ENCODE results near the gene MNT.
A peak's percentile ranks its signal among the peaks of the same experiment; 100 is the strongest.
"Not testable (repeated sequence)": the region's sequence is repeated elsewhere in the genome, so short reads cannot be mapped to it uniquely, and the experiment has no call there.

MNT gene, protein sequence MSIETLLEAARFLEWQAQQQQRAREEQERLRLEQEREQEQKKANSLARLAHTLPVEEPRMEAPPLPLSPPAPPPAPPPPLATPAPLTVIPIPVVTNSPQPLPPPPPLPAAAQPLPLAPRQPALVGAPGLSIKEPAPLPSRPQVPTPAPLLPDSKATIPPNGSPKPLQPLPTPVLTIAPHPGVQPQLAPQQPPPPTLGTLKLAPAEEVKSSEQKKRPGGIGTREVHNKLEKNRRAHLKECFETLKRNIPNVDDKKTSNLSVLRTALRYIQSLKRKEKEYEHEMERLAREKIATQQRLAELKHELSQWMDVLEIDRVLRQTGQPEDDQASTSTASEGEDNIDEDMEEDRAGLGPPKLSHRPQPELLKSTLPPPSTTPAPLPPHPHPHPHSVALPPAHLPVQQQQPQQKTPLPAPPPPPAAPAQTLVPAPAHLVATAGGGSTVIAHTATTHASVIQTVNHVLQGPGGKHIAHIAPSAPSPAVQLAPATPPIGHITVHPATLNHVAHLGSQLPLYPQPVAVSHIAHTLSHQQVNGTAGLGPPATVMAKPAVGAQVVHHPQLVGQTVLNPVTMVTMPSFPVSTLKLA

DNA sequence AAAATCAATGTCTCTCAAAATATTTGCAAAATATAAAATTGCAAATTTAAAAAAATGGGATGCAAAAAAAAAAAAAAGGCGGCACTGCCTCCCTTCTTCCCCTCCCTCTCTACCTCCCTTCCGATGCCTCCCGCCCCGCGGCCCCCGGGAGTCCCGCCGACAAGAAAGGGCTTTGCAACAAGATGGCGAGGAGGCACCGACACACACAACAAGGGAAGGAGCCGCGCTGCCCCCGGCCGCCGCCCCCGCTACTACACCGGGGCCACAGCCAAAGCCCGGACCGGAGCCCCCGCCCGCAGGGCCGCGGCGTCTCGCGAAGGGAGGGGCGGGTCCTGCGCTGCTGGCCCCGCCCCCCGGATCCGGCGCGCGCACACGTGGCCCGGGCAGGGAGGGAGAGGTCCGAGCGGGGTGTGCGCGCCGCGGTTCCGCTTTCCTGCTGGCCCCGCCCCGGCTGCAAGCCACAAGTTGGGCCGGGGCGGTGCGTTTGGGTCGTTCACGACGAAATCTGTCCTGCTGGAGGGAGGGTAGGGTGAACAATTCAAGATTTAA, at the start of gene MNT:
TSS of gene MNT (minus strand) at position 184 of the 549 bp plus-strand sequence. CDS start 348 bp downstream, outside the sequence.
- intact Hi-C loops (cut with DNase I; ENCODE audit: low total_unique reads): no loop called here
- H3K9me3 ChIP-seq: no peaks in the 10 kb centered on the region
- H3K4me3 ChIP-seq: peak within 1 kb of the TSS; percentile 65 to 88
- peak within 1 kb of the TSS; percentile 91 to 100 for H3K27ac ChIP-seq
- no peaks in the 10 kb centered on the region for H3K27me3 ChIP-seq
- peak; percentile 95 to 97 for DNase-seq
- TF ChIP-seq, protein P1, sequence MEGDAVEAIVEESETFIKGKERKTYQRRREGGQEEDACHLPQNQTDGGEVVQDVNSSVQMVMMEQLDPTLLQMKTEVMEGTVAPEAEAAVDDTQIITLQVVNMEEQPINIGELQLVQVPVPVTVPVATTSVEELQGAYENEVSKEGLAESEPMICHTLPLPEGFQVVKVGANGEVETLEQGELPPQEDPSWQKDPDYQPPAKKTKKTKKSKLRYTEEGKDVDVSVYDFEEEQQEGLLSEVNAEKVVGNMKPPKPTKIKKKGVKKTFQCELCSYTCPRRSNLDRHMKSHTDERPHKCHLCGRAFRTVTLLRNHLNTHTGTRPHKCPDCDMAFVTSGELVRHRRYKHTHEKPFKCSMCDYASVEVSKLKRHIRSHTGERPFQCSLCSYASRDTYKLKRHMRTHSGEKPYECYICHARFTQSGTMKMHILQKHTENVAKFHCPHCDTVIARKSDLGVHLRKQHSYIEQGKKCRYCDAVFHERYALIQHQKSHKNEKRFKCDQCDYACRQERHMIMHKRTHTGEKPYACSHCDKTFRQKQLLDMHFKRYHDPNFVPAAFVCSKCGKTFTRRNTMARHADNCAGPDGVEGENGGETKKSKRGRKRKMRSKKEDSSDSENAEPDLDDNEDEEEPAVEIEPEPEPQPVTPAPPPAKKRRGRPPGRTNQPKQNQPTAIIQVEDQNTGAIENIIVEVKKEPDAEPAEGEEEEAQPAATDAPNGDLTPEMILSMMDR (IDR thresholded peaks at IDR 0.05): no peak
- no peaks in the 10 kb centered on the region for H3K36me3 ChIP-seq
- peaks cover 12 to 64% (median 53%) of the 10 kb centered on the region in 4 donors for H3K4me1 ChIP-seq

DNA sequence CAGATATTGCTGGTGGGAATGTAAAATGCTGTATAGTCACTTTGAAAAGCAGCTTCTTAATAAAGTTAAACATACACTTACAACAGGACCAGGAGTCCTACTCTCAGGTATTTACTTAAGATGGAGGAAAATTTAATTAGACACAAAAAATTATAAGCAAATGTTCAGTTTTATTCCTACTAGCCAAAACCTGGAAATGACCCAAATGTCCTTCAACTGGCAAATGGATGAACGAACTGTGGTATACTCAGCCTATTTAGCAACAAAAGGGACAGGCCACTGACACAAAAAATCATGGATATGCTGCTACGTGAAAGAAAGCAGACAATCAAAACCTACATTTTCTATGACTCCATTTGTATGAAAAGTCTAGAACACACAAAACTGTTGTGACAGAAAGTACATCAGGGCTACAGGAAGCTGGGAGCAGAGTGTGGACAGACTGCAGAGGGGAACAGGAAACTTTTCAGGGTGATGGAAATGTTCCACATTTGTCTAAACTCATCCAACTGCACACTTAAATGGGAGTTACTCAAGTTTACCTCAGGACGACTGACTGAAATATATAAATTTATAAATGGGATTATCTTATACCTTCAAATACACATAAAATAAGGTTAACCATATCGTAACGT, 49.3 kb upstream of the MNT start:
- no peaks in the 10 kb centered on the region for H3K27me3 ChIP-seq
- TF ChIP-seq, protein P1 (IDR thresholded peaks at IDR 0.05): no peak
- H3K9me3 ChIP-seq: no peaks in the 10 kb centered on the region
- intact Hi-C loops (cut with DNase I; ENCODE audit: low total_unique reads): no loop called here
- H3K4me1 ChIP-seq: no peaks in the 10 kb centered on the region
- H3K36me3 ChIP-seq: peaks cover 3 to 26% (median 6%) of the 10 kb centered on the region in 3 donors
- no peak overlapping the region for H3K27ac ChIP-seq
- no peak overlapping the region for H3K4me3 ChIP-seq
- no peak for DNase-seq

DNA sequence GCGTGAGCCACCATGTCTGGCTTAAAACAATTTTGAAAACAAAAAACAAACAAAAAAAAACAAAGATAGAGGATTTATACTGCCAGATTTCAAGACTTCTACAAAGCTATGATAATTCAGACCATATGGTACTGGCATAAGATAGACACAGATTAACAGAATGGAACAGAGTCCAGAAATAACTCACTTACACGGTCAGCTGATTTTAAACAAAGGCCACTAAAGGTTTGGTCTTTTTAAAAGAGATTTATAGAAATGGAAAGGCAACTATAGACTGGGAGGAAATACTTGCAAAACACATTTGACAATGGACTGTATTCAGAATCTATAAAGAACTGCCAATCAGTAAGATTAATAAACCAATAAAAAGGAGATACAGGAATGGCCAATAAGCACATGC, 48.6 kb upstream of the MNT start:
- no peak overlapping the region for H3K27ac ChIP-seq
- DNase-seq: no peak
- TF ChIP-seq, protein P1 (IDR thresholded peaks at IDR 0.05): no peak
- no peaks in the 10 kb centered on the region for H3K27me3 ChIP-seq
- no peaks in the 10 kb centered on the region for H3K4me1 ChIP-seq
- H3K9me3 ChIP-seq: no peaks in the 10 kb centered on the region
- peaks cover 0 to 25% (median 10%) of the 10 kb centered on the region in 3 donors for H3K36me3 ChIP-seq
- no peak overlapping the region for H3K4me3 ChIP-seq
- intact Hi-C loops (cut with DNase I; ENCODE audit: low total_unique reads): no loop called here

DNA sequence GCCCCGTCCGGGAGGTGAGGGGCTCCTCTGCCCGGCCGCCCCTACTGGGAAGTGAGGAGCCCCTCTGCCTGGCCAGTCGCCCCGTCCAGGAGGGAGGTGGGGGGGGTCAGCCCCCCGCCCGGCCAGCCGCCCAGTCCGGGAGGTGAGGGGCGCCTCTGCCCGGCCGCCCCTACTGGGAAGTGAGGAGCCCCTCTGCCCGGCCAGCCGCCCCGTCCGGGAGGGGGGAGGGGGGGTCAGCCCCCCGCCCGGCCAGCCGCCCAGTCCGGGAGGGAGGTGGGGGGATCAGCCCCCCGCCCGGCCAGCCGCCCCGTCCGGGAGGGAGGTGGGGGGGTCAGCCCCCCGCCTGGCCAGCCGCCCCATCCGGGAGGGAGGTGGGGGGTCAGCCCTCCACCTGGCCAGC, 46.6 kb upstream of the MNT start:
- H3K4me3 ChIP-seq; H3K27me3 ChIP-seq; H3K9me3 ChIP-seq; intact Hi-C loops (cut with DNase I; ENCODE audit: low total_unique reads); H3K27ac ChIP-seq; H3K4me1 ChIP-seq; DNase-seq: not testable (repeated sequence)
- H3K36me3 ChIP-seq: peaks cover 0 to 12% (median 10%) of the 10 kb centered on the region in 3 donors

DNA sequence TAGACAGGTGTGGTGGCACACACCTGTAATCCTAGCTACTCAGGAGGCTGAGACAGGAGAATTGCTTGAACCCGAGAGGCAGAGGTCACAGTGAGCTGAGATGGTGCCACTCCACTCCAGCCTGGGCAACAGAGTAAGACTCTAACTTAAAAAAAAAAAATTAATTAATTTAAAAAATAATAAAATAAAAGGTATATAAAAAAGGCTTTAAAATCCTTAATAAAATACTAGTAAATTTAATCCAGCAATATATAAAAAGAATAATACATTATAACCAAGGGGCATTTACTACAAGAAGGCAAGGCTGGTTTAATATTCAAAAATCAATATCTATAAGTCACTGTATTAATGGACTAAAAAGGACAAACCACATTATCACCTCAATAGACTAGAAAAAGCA, 44.8 kb upstream of the MNT start:
- no peak for DNase-seq
- TF ChIP-seq, protein P1 (IDR thresholded peaks at IDR 0.05): no peak
- H3K27me3 ChIP-seq: no peaks in the 10 kb centered on the region
- no peak overlapping the region for H3K4me3 ChIP-seq
- intact Hi-C loops (cut with DNase I; ENCODE audit: low total_unique reads): no loop called here
- H3K36me3 ChIP-seq: peaks cover 6 to 17% (median 16%) of the 10 kb centered on the region in 3 donors
- H3K27ac ChIP-seq: no peak overlapping the region
- H3K9me3 ChIP-seq: no peaks in the 10 kb centered on the region
- no peaks in the 10 kb centered on the region for H3K4me1 ChIP-seq

Data from tibial artery (tissue), 4 donors.